Kidney epithelial cell (primary cell): ENCODE results near the gene NACC2. TPM values are rescaled to one million over a fixed set of nuclear protein-coding genes. Genes with fewer than 3 reads are reported as not detected.

Source experiments
- DNase-seq: peaks from one replicate; pipeline ENCODE4 v3.0.0-alpha.2; 2010; ENCODE audit warnings: low read depth
- H3K27me3 ChIP-seq: 2 replicates; pipeline ENCODE4 v1.6.0; 2011; ENCODE audit warnings: low read length; ENCODE audit not compliant: control insufficient read depth, insufficient read depth
- H3K36me3 ChIP-seq: 2 replicates; pipeline ENCODE4 v1.5.1; 2011; ENCODE audit warnings: low read length; ENCODE audit not compliant: control insufficient read depth, insufficient read depth
- H3K4me3 ChIP-seq: 2 replicates; pipeline ENCODE4 v1.5.1; 2011; ENCODE audit warnings: low read depth, mild to moderate bottlenecking, control low read depth, low read length
- total RNA-seq: library from RNA; depleted of rRNA; stranded (reverse); fragments of >200 nt; gene quantifications from 2 replicates; pipeline ENCODE4 v1.2.3, GENCODE V29; 2015
- TF ChIP-seq, protein P1 (sequence below): IDR thresholded peaks from 2 replicates; pipeline ENCODE4 v1.5.1; 2011; ENCODE audit warnings: mild to moderate bottlenecking, moderate library complexity, low read length, control low read depth, inconsistent platforms; ENCODE audit not compliant: insufficient read depth, poor library complexity, severe bottlenecking

NACC2 gene
- total RNA-seq, 1 donor from 2014 or later, result 26.0 TPM

DNA sequence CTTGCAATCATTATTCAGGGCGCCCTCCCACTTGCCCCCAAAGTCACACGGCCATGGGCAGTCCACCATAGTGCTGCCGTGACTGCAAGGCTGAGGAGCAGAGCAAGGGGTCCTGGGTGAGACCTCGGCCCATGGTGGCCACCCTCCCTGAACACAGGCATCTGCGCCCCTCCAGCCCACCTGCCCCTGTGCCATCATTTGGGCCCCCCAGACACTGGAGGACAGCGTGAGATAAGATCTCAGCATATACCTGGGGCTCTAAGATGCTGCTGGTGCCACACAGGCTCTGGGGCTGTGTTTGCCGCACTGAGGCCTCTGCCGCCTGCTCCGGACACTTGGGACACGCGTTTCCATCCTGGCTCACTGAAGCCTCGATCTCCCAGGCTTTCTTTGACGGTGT lies 20.1 kb upstream of the NACC2 start:
- TF ChIP-seq, protein P1, sequence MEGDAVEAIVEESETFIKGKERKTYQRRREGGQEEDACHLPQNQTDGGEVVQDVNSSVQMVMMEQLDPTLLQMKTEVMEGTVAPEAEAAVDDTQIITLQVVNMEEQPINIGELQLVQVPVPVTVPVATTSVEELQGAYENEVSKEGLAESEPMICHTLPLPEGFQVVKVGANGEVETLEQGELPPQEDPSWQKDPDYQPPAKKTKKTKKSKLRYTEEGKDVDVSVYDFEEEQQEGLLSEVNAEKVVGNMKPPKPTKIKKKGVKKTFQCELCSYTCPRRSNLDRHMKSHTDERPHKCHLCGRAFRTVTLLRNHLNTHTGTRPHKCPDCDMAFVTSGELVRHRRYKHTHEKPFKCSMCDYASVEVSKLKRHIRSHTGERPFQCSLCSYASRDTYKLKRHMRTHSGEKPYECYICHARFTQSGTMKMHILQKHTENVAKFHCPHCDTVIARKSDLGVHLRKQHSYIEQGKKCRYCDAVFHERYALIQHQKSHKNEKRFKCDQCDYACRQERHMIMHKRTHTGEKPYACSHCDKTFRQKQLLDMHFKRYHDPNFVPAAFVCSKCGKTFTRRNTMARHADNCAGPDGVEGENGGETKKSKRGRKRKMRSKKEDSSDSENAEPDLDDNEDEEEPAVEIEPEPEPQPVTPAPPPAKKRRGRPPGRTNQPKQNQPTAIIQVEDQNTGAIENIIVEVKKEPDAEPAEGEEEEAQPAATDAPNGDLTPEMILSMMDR, result no peak
- H3K27me3 ChIP-seq, result no peaks in the 10 kb centered on the region
- no peaks in the 10 kb centered on the region for H3K36me3 ChIP-seq
- DNase-seq, result no peak
- H3K4me3 ChIP-seq, result no peak overlapping the region

DNA sequence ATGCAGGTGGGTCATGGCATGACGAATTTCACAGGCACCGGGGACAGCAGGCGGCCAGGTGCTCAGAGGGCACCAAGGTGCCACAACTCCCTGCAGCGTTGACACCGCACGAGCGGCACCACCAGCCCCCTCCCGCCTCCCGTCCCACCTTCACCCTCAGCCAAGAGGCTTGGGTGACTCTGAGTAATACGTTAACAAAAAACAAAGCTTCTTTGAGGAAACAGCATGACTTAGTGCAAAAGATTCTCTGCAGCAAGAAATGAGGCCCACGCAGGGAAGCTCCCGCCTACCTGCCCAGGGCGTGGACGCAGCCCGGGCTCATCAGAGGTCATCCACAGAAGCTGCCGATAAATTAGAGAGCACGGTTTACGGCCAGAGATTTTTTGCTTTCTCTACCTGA lies 19.5 kb upstream of the NACC2 start:
- no peaks in the 10 kb centered on the region for H3K36me3 ChIP-seq
- H3K27me3 ChIP-seq, result no peaks in the 10 kb centered on the region
- no peak for DNase-seq
- TF ChIP-seq, protein P1, result no peak
- H3K4me3 ChIP-seq, result no peak overlapping the region

GRCh38 chr9:136112541-136112940 lies 17.5 kb upstream of the NACC2 start:
- H3K27me3 ChIP-seq, result no peaks in the 10 kb centered on the region
- TF ChIP-seq, protein P1, result no peak
- no peaks in the 10 kb centered on the region for H3K36me3 ChIP-seq
- DNase-seq, result no peak
- no peak overlapping the region for H3K4me3 ChIP-seq

GRCh38 chr9:136111910-136112309 lies 16.8 kb upstream of the NACC2 start:
- H3K27me3 ChIP-seq, result no peaks in the 10 kb centered on the region
- TF ChIP-seq, protein P1, result no peak
- DNase-seq, result no peak
- no peaks in the 10 kb centered on the region for H3K36me3 ChIP-seq
- no peak overlapping the region for H3K4me3 ChIP-seq

DNA sequence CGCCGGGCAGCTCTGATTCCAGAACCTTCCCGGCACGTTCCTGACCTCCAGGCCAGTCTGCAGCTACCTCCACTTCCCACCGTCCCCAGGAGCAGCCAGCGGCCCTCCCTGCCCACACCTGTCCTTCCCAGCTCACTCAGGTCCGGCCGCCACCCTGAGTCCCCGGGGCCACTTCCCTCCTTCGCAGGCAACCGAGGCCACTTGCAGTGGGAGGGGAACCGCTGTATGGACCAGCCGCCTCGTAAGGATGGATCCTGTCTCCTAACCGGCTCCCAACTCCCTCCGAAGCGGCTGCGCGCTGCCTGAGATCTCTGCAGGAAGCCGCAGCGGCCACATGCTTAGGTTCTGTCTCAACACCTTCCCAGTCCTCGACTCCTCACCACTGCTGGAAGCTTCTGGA lies 16.1 kb upstream of the NACC2 start:
- DNase-seq, result no peak
- TF ChIP-seq, protein P1, result no peak
- Histone ChIP-seq H3K27me3 (no peaks in the 10 kb centered on the region), H3K36me3 (no peaks in the 10 kb centered on the region), H3K4me3 (no peak overlapping the region)
